H1 (cell line): ENCODE measurements around the gene CTNNA3. TPM values are rescaled to one million over a fixed set of nuclear protein-coding genes. Genes with fewer than 3 reads are reported as not detected.

ENCODE experiments used
- CTCF ChIA-PET: fragments of 300-600 bp; sonication (Branson Sonifier 250); formaldehyde crosslinking; loops from one replicate; lab custom pipeline; 2021; ENCODE audit not compliant: partially characterized antibody; lab: Charles Lee
- POLR2A ChIA-PET: fragments of 300-600 bp; sonication (Branson Sonifier 250); formaldehyde crosslinking; loops from one replicate; lab custom pipeline; 2021; ENCODE audit warnings: inconsistent platforms; ENCODE audit not compliant: partially characterized antibody; lab: Charles Lee
- DNase-seq, 2 experiments: peaks; one replicate each; pipeline versions ENCODE4 v3.0.0 to v3.0.0-alpha.2; 2010 to 2022; ENCODE audit warnings: low spot score in 2 of 2, low read depth in 1 of 2, mixed read lengths in 1 of 2
- FAIRE-seq: peaks from 2 replicates; lab custom pipeline; 2011; peaks lifted over from hg19 to GRCh38; lab: Jason Lieb, UNC
- H2AFZ ChIP-seq: 2 replicates; pipeline ENCODE4 v1.8.1; 2012; ENCODE audit warnings: low read length, inconsistent platforms
- H2AK5ac ChIP-seq: 2 replicates; pipeline ENCODE4 v1.6.1; 2013; ENCODE audit warnings: low read depth, low read length
- H2BK120ac ChIP-seq: replicated peaks from 2 replicates; pipeline ENCODE3; 2013; ENCODE audit warnings: low read depth, low read length, inconsistent platforms
- H2BK12ac ChIP-seq: 2 replicates; pipeline ENCODE4 v1.6.1; 2013; ENCODE audit warnings: low read depth, low read length
- H2BK15ac ChIP-seq: 2 replicates; pipeline ENCODE4 v1.6.1; 2013; ENCODE audit warnings: low read length
- H2BK20ac ChIP-seq: 2 replicates; pipeline ENCODE4 v1.6.1; 2013; ENCODE audit warnings: low read length
- H2BK5ac ChIP-seq: 2 replicates; pipeline ENCODE4 v1.6.1; 2013; ENCODE audit warnings: low read depth, low read length
- H3K14ac ChIP-seq: 2 replicates; pipeline ENCODE4 v1.6.1; 2013; ENCODE audit warnings: inconsistent platforms; ENCODE audit not compliant: insufficient read length
- H3K18ac ChIP-seq: 2 replicates; pipeline ENCODE4 v1.6.1; 2013; ENCODE audit warnings: low read length; ENCODE audit errors: extremely low read depth
- H3K23ac ChIP-seq: 2 replicates; pipeline ENCODE4 v1.6.1; 2013; ENCODE audit warnings: inconsistent platforms; ENCODE audit not compliant: insufficient read length
- H3K23me2 ChIP-seq: 2 replicates; pipeline ENCODE4 v1.6.1; 2013; ENCODE audit warnings: low read depth, low read length
- H3K27ac ChIP-seq: 2 replicates; pipeline ENCODE4 v1.6.1; 2011; ENCODE audit warnings: low read depth, low read length, inconsistent platforms
- H3K27me3 ChIP-seq, 4 experiments: replicated peaks in 1 of 4; 1 replicate in 1 of 4; 2 replicates in 3 of 4; pipeline versions ENCODE4 v1.6.1 to v1.8.1; 2011 to 2013; ENCODE audit warnings: low read length in 3 of 4, mild to moderate bottlenecking in 3 of 4, inconsistent platforms in 2 of 4, mixed read lengths in 2 of 4, moderate library complexity in 1 of 4; ENCODE audit not compliant: control insufficient read depth in 3 of 4, insufficient read depth in 3 of 4; ENCODE audit errors: extremely low read depth in 1 of 4
- H3K36me3 ChIP-seq, 4 experiments: 2 replicates each; pipeline versions ENCODE4 v1.6.1 to v1.8.1; 2011 to 2013; ENCODE audit warnings: mild to moderate bottlenecking in 4 of 4, low read length in 3 of 4, moderate library complexity in 2 of 4, control low read depth in 1 of 4, inconsistent platforms in 1 of 4; ENCODE audit not compliant: insufficient read depth in 4 of 4, control insufficient read depth in 2 of 4
- H3K4ac ChIP-seq: replicated peaks from 2 replicates; pipeline ENCODE3; 2013; ENCODE audit warnings: low read length, low read depth, mixed read lengths, inconsistent platforms; ENCODE audit not compliant: insufficient read length
- H3K4me1 ChIP-seq, 4 experiments: replicated peaks in 1 of 4; 1 replicate in 1 of 4; 2 replicates in 3 of 4; pipeline versions ENCODE4 v1.6.1 to v1.8.1; 2011 to 2013; ENCODE audit warnings: low read length in 3 of 4, inconsistent platforms in 2 of 4, mixed read lengths in 1 of 4; ENCODE audit not compliant: insufficient read depth in 4 of 4, control insufficient read depth in 3 of 4
- H3K4me2 ChIP-seq, 2 experiments: 2 replicates each; pipeline versions ENCODE4 v1.6.1 to v1.8.1; 2011 to 2013; ENCODE audit warnings: low read depth in 2 of 2, low read length in 2 of 2, control low read depth in 1 of 2, inconsistent platforms in 1 of 2, mild to moderate bottlenecking in 1 of 2; ENCODE audit not compliant: insufficient read depth in 1 of 2
- H3K4me3 ChIP-seq, 4 experiments: fragments of 200-600, 300-600 bp in 1 of 4; sonication (generic), shearing (Covaris generic), sonication (Bioruptor Twin) in 1 of 4; 2 replicates each; pipeline versions ENCODE4 v1.5.1 to v1.8.1; 2011 to 2016; ENCODE audit warnings: low read length in 4 of 4, low read depth in 3 of 4, control low read depth in 2 of 4, inconsistent platforms in 2 of 4, mild to moderate bottlenecking in 2 of 4, mixed read lengths in 1 of 4, moderate library complexity in 1 of 4; ENCODE audit not compliant: insufficient read depth in 2 of 4; ENCODE audit errors: extremely low read depth in 1 of 4
- H3K56ac ChIP-seq: replicated peaks from 2 replicates; pipeline ENCODE3; 2013; ENCODE audit warnings: low read depth, mild to moderate bottlenecking, mixed read lengths, low read length, inconsistent platforms; ENCODE audit not compliant: insufficient read length
- H3K79me1 ChIP-seq: 2 replicates; pipeline ENCODE4 v1.6.1; 2013; ENCODE audit warnings: low read depth, low read length, control low read depth
- H3K79me2 ChIP-seq, 2 experiments: 2 replicates each; pipeline versions ENCODE4 v1.6.1 to v1.8.1; 2012 to 2013; ENCODE audit warnings: low read length in 2 of 2, mild to moderate bottlenecking in 2 of 2, inconsistent platforms in 1 of 2; ENCODE audit not compliant: insufficient read depth in 2 of 2, control insufficient read depth in 1 of 2
- H3K9ac ChIP-seq, 4 experiments: replicated peaks in 1 of 4; 1 replicate in 1 of 4; 2 replicates in 3 of 4; pipeline versions ENCODE4 v1.6.1 to v1.8.1; 2011 to 2013; ENCODE audit warnings: low read depth in 3 of 4, low read length in 3 of 4, control low read depth in 2 of 4, mild to moderate bottlenecking in 2 of 4, moderate library complexity in 2 of 4, inconsistent platforms in 1 of 4; ENCODE audit errors: extremely low read depth in 1 of 4
- H3K9me3 ChIP-seq, 2 experiments: 2 replicates each; pipeline versions ENCODE4 v1.6.1 to v1.8.1; 2012 to 2013; ENCODE audit warnings: mild to moderate bottlenecking in 2 of 2, moderate library complexity in 2 of 2, control low read depth in 1 of 2, inconsistent platforms in 1 of 2, low read depth in 1 of 2, low read length in 1 of 2, mixed read lengths in 1 of 2; ENCODE audit not compliant: insufficient read depth in 2 of 2
- H4K20me1 ChIP-seq, 2 experiments: replicated peaks in 1 of 2; 2 replicates each; pipeline versions ENCODE3 to v1.8.1; 2011 to 2013; ENCODE audit warnings: inconsistent platforms in 2 of 2, low read length in 2 of 2, mild to moderate bottlenecking in 1 of 2; ENCODE audit not compliant: insufficient read depth in 2 of 2, control insufficient read depth in 1 of 2
- H4K5ac ChIP-seq: 2 replicates; pipeline ENCODE4 v1.6.1; 2013; ENCODE audit warnings: low read length, low read depth, mixed read lengths, inconsistent platforms; ENCODE audit not compliant: insufficient read length
- H4K8ac ChIP-seq: 2 replicates; pipeline ENCODE4 v1.8.0; 2013; ENCODE audit warnings: mild to moderate bottlenecking, moderate library complexity, low read length, inconsistent platforms; ENCODE audit not compliant: insufficient read depth; ENCODE audit errors: extremely low read depth
- H4K91ac ChIP-seq: replicated peaks from 2 replicates; pipeline ENCODE3; 2013; ENCODE audit warnings: low read length, mixed read lengths, inconsistent platforms; ENCODE audit not compliant: insufficient read length
- CBX5 ChIP-seq: fragments of 300-800, 300-1000 bp; sonication (generic); IDR thresholded peaks from 2 replicates; pipeline ENCODE4 v1.7.1; 2016; ENCODE audit warnings: antibody characterized with exemption, low read length, low read depth
- HDAC6 ChIP-seq: IDR thresholded peaks from one replicate; pipeline ENCODE4 v1.7.1; 2012; ENCODE audit warnings: low read depth, mild to moderate bottlenecking, inconsistent platforms, low read length, moderate library complexity
- POU5F1 ChIP-seq: IDR thresholded peaks from 2 replicates; pipeline ENCODE4 v1.6.1; 2011; ENCODE audit warnings: low read depth, mild to moderate bottlenecking, low read length, moderate library complexity
- TAF1 ChIP-seq: IDR thresholded peaks from 2 replicates; pipeline ENCODE4 v1.6.1; 2011; ENCODE audit warnings: mild to moderate bottlenecking, low read depth, low read length
- YY1 ChIP-seq: IDR thresholded peaks from 2 replicates; pipeline ENCODE4 v1.6.1; 2011; ENCODE audit warnings: low read depth, mild to moderate bottlenecking, low read length
- WGBS, 2 experiments: shearing (Covaris generic) in 1 of 2; methylation state at CpG; one replicate each; pipeline versions ENCODE4 v1.1.6 to v1.1.7; 2013 to 2015; ENCODE audit warnings: low lambda C conversion rate in 2 of 2, mixed read lengths in 2 of 2, inconsistent platforms in 1 of 2, low coverage in 1 of 2, missing lambda C conversion rate in 1 of 2; ENCODE audit not compliant: insufficient replicate concordance in 2 of 2, insufficient coverage in 1 of 2, insufficient read length in 1 of 2; ENCODE audit errors: extremely low coverage in 1 of 2, missing lambda C conversion rate in 1 of 2; 5-methylcytosine and 5-hydroxymethylcytosine counted together
- polyA plus RNA-seq, 7 experiments: library from polyadenylated mRNA; depleted of rRNA in 3 of 7; stranded (reverse) in 5 of 7; unstranded in 2 of 7; fragments of >200 nt in 5 of 7; fragments of 200-250 nt in 2 of 7; gene quantifications; 1 replicate in 5 of 7; 2 replicates in 1 of 7; 4 replicates in 1 of 7; pipeline versions ENCODE4 v1.2.1 to v1.2.3, GENCODE V29; 2011 to 2013; ENCODE audit warnings: missing spikeins in 2 of 7, mixed read lengths in 2 of 7
- total RNA-seq: library from RNA; stranded (reverse); fragmentation: NEBNext Ultra II Directional; extraction: Animal tissue kit (Norgen Biotek cat#: 25700); gene quantifications from 2 replicates; pipeline ENCODE4 v1.2.1, GENCODE V29; 2021
- TF ChIP-seq, protein P1 (sequence below): IDR thresholded peaks from 2 replicates; pipeline ENCODE4 v1.6.1; 2011; ENCODE audit warnings: low read depth, mild to moderate bottlenecking, low read length; ENCODE audit not compliant: insufficient read depth

CTNNA3 gene
- total and polyA plus RNA-seq, 2 of the 8 experiments (the other 6 are each of a cell fraction or from before 2014, with no cell fraction given): 1.3 to 1.5 TPM

DNA sequence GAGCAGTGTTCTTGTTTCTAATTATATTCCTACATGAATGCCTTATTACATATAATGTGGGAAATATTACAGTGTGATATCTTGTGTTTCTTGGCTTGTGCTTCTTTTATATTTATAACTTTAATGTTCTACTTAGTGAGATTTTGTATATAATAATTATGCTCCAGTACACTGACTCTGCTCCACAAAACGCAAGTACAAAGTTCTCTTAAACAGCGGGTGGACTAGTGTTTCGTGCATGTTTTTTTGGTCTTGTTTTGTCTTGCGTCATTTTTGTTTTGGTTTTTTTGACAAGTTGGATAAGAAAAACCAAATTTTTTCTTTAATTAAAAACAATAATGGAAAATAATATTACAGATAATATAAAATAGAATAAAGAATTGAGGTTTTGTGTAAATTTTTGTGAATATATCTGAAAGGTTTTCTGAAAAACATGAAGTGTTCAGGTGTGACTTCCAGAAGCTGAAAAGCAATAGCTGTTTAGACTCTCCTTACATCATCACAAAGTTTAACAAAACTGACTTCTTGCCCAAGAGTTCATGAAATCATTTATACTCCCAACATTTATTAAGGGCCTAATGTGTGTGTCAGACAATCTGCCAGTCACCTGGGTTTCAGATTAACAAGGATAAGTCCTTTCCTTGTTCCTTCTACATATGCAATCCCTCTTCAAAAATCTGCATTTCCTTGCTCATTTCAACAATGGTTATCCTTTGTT, 438.4 kb downstream of the CTNNA3 start:
- no peak overlapping the region for H2BK20ac ChIP-seq
- no peaks in the 10 kb centered on the region for H3K79me2 ChIP-seq
- no peaks in the 10 kb centered on the region for H3K36me3 ChIP-seq
- no peak overlapping the region for H3K56ac ChIP-seq
- H3K18ac ChIP-seq: no peak overlapping the region
- H4K20me1 ChIP-seq: no peaks in the 10 kb centered on the region
- no peaks in the 10 kb centered on the region; a peak in 1 of 4 replicates for H3K9me3 ChIP-seq
- no peak overlapping the region for H3K27ac ChIP-seq
- H2BK15ac ChIP-seq: no peak overlapping the region
- H3K4ac ChIP-seq: no peak overlapping the region
- no peak overlapping the region for H2BK12ac ChIP-seq
- H4K8ac ChIP-seq: no peak overlapping the region
- WGBS, 2 experiments: 94% methylated on average over 4 of the region's 4 CpGs; no CpG with 5 or more reads in 1 of the 2 experiments
- H4K91ac ChIP-seq: no peak overlapping the region
- no peaks in the 10 kb centered on the region for H3K27me3 ChIP-seq
- H2AFZ ChIP-seq: no peak overlapping the region
- no peak overlapping the region for H3K23ac ChIP-seq
- ChIA-PET POLR2A (no interaction called here), CTCF (interaction anchor here (0.8 kb wide), 1 partner anchor 139 kb away, joined by 3 read pairs; no protein-coding TSS in a partner anchor)
- FAIRE-seq (no peak), DNase-seq (no peak)
- no peaks in the 10 kb centered on the region for H3K79me1 ChIP-seq
- H3K14ac ChIP-seq: no peak overlapping the region
- no peak overlapping the region for H2BK5ac ChIP-seq
- H3K23me2 ChIP-seq: no peaks in the 10 kb centered on the region
- no peak overlapping the region for H4K5ac ChIP-seq
- H3K4me3 ChIP-seq: no peak overlapping the region
- no peak overlapping the region for H2BK120ac ChIP-seq
- H2AK5ac ChIP-seq: no peak overlapping the region
- peaks cover 0 to 3% (median 0%) of the 10 kb centered on the region in 4 experiments; a peak in 1 of 7 replicates for H3K4me1 ChIP-seq
- H3K4me2 ChIP-seq: no peak overlapping the region
- no peak overlapping the region for H3K9ac ChIP-seq
- TF ChIP-seq CBX5: no peak
- TF ChIP-seq POU5F1: no peak
- no peak for TF ChIP-seq TAF1
- TF ChIP-seq, protein P1, sequence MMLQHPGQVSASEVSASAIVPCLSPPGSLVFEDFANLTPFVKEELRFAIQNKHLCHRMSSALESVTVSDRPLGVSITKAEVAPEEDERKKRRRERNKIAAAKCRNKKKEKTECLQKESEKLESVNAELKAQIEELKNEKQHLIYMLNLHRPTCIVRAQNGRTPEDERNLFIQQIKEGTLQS: no peak
- TF ChIP-seq YY1: no peak
- no peak for TF ChIP-seq HDAC6
